Measurements from ENCODE around the gene MAP10. TPM values are rescaled to one million over a fixed set of nuclear protein-coding genes. Genes with fewer than 3 reads are reported as not detected.

MAP10 gene
- total and polyA plus RNA-seq, 9 donors, result 1.9 to 4.6 (median 2.4) TPM

DNA sequence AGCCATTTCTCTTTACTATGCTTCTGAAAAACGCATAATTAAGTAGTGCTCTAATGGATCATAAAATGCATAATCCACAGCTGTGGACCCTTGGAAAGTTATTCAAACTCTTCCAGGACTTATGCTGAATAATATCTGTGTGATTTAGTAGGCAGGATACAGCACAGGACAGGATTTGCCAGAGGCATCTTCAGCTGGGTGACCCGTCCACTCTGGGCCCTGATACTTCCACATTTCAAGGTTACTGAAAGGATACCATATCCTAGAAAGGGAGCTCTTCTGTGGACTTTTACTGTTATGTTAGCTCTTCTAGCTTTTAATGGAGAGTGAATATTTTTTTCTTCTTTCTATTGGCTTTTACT is 49.6 kb downstream of the MAP10 start:
- H3K27ac ChIP-seq, result no peak overlapping the region
- intact Hi-C loops (cut with DNase I), result no loop called here
- no peaks in the 10 kb centered on the region for H3K36me3 ChIP-seq
- DNase-seq, result no peak
- no peaks in the 10 kb centered on the region for H3K9me3 ChIP-seq
- WGBS, 3 donors, result 82 to 93% (median 92%) methylated on average over 2 of the region's 2 CpGs
- no peak overlapping the region for H3K4me3 ChIP-seq
- no peak for TF ChIP-seq CTCF (IDR thresholded peaks at IDR 0.05)
- TF ChIP-seq EP300 (IDR thresholded peaks at IDR 0.05), result no peak
- no peak for TF ChIP-seq POLR2A (IDR thresholded peaks at IDR 0.05)
- H3K4me1 ChIP-seq (ENCODE audit: insufficient read depth), result no peaks in the 10 kb centered on the region
- H3K27me3 ChIP-seq, result no peaks in the 10 kb centered on the region

- no peak for DNase-seq
- Histone ChIP-seq H3K9me3 (no peaks in the 10 kb centered on the region), H3K4me1 (ENCODE audit: insufficient read depth) (no peaks in the 10 kb centered on the region), H3K27me3 (no peaks in the 10 kb centered on the region), H3K36me3 (no peaks in the 10 kb centered on the region), H3K4me3 (no peak overlapping the region), H3K27ac (no peak overlapping the region)
- no peak for TF ChIP-seq CTCF (IDR thresholded peaks at IDR 0.05)
- TF ChIP-seq EP300 (IDR thresholded peaks at IDR 0.05), result no peak
- TF ChIP-seq POLR2A (IDR thresholded peaks at IDR 0.05), result no peak
- intact Hi-C loops (cut with DNase I), result no loop called here
- 37 to 54% (median 45%) methylated on average over 3 of the region's 3 CpGs for WGBS, 3 donors
Measured at GRCh38 chr1:232856541-232856940, 51.3 kb downstream of the MAP10 start.

Small RNA genes lying within 50 kb of the gene (small RNA-seq; reads per million reads assigned to genes)
- gene RNU1-74P, result not detected

Other genes starting within 250 kb of the MAP10 start
- 10 to 100 TPM; 12.9 to 52.9 (median 31.7) TPM for gene SIPA1L2, start 175.3 kb upstream of the MAP10 start, total RNA-seq
- 10 to 100 TPM; 12.3 to 17.7 TPM for gene SIPA1L2, start 175.3 kb upstream of the MAP10 start, polyA plus RNA-seq
- gene NTPCR, start 145.2 kb downstream of the MAP10 start, total RNA-seq, result 10 to 100 TPM; 17.5 to 45.2 (median 37.0) TPM
- 10 to 100 TPM; 37.6 to 46.5 TPM for gene NTPCR, start 145.2 kb downstream of the MAP10 start, polyA plus RNA-seq

Measured in ovary (tissue), 9 donors.